GM18508 (cell line): ENCODE data around the gene DYRK3.

Experiments
- ATAC-seq: cut with Tn5 transposase; IDR thresholded peaks from one replicate; pipeline ENCODE4 v1.9.1; 2021; ENCODE audit warnings: moderate number of reproducible peaks; ENCODE audit not compliant: insufficient read depth, unreplicated experiment

Gene DYRK3

GRCh38 chr1:206679738-206680211 is 44.4 kb downstream of the DYRK3 start:
- ATAC-seq = peak; percentile 73

- ATAC-seq = no peak
These were observed 44.9 kb downstream of the DYRK3 start for GRCh38 chr1:206680279-206680678.

GRCh38 chr1:206681359-206681758 is 46.0 kb downstream of the DYRK3 start:
- no peak for ATAC-seq

GRCh38 chr1:206682111-206682510 is 46.8 kb downstream of the DYRK3 start:
- ATAC-seq = no peak

GRCh38 chr1:206683313-206683712 is 48.0 kb downstream of the DYRK3 start:
- no peak for ATAC-seq

- ATAC-seq = no peak
These were observed 48.7 kb downstream of the DYRK3 start for GRCh38 chr1:206684003-206684402.

- no peak for ATAC-seq
These were observed 49.4 kb downstream of the DYRK3 start, which contains the start of gene MAPKAPK2 for GRCh38 chr1:206684478-206685333. TSS of gene MAPKAPK2 (plus strand) at chr1:206684905. CDS start at chr1:206685230, 325 bp downstream.

GRCh38 chr1:206685334-206685768 is 50.0 kb downstream of the DYRK3 start:
- no peak for ATAC-seq

GRCh38 chr1:206685769-206686477 is 50.6 kb downstream of the DYRK3 start:
- no peak for ATAC-seq

GRCh38 chr1:206686478-206687249 is 51.3 kb downstream of the DYRK3 start:
- no peak for ATAC-seq

GRCh38 chr1:206687251-206687914 is 52.0 kb downstream of the DYRK3 start:
- ATAC-seq = no peak

- ATAC-seq = no peak
These were observed 52.6 kb downstream of the DYRK3 start for GRCh38 chr1:206687915-206688442.

GRCh38 chr1:206690516-206690915 is 55.2 kb downstream of the DYRK3 start:
- no peak for ATAC-seq

- ATAC-seq = no peak
These were observed 56.3 kb downstream of the DYRK3 start for GRCh38 chr1:206691604-206692003.

- ATAC-seq = no peak
These were observed 57.7 kb downstream of the DYRK3 start for GRCh38 chr1:206693029-206693428.

GRCh38 chr1:206693592-206693991 is 58.3 kb downstream of the DYRK3 start:
- ATAC-seq = no peak

- no peak for ATAC-seq
These were observed 59.1 kb downstream of the DYRK3 start for GRCh38 chr1:206694171-206695124.

- no peak for ATAC-seq
These were observed 60.4 kb downstream of the DYRK3 start for GRCh38 chr1:206695733-206696132.
